Ovary (tissue), 9 donors: ENCODE measurements around the gene EPM2A. TPM values are rescaled to one million over a fixed set of nuclear protein-coding genes. Genes with fewer than 3 reads are reported as not detected.

ENCODE experiments used
- DNase-seq, 5 donors: peaks; one replicate each; pipeline ENCODE4 v3.0.0-alpha.2; 2019 to 2020
- H3K27ac ChIP-seq, 2 donors: fragments of 200-600 bp; one replicate each; pipeline versions ENCODE4 v1.5.1 to v1.8.0; 2019 to 2022
- H3K27me3 ChIP-seq: fragments of 200-600 bp; one replicate; pipeline ENCODE4 v1.8.0; 2022
- H3K36me3 ChIP-seq: fragments of 200-600 bp; sonication (generic); one replicate; pipeline ENCODE4 v1.5.1; 2019
- H3K4me1 ChIP-seq: one replicate; pipeline ENCODE4 v1.8.1; 2013; ENCODE audit warnings: mild to moderate bottlenecking, moderate library complexity; ENCODE audit not compliant: insufficient read depth
- H3K4me3 ChIP-seq: fragments of 200-600 bp; sonication (generic); one replicate; pipeline ENCODE4 v1.5.1; 2017
- H3K9me3 ChIP-seq, 2 donors: fragments of 200-600 bp in 1 of 2; sonication (generic) in 1 of 2; one replicate each; pipeline versions ENCODE4 v1.5.1 to v1.8.1; 2013 to 2019; ENCODE audit warnings: mild to moderate bottlenecking in 1 of 2, moderate library complexity in 1 of 2
- EP300 ChIP-seq: sonication (generic); formaldehyde crosslinking; IDR thresholded peaks from one replicate; pipeline ENCODE4 v1.6.1; 2017; ENCODE audit warnings: antibody characterized with exemption
- POLR2A ChIP-seq: fragments of 450-650 bp; IDR thresholded peaks from one replicate; pipeline ENCODE4 v1.6.1; 2017; ENCODE audit warnings: antibody characterized with exemption, mild to moderate bottlenecking, moderate library complexity
- WGBS, 3 donors: extraction: QIAGEN DNeasy Blood & Tissue Kit in 1 of 3; methylation state at CpG; one replicate each; pipeline versions ENCODE4 v1.1.5 to v1.1.7; 2013 to 2017; 5-methylcytosine and 5-hydroxymethylcytosine counted together
- intact Hi-C, 4 donors: fragments of 100-400 bp; cut with DNase I; formaldehyde crosslinking; loops; one replicate each; pipeline versions ENCODE4 v1.11.0 to v1.15.1; 2022 to 2023
- polyA plus RNA-seq, 2 donors: library from polyadenylated mRNA; stranded (reverse); fragments of 200-250 nt in 1 of 2; fragments of 350-450 nt in 1 of 2; fragmentation: Illumina TruSeq in 1 of 2; extraction: RNeasy Lipid Tissue Mini Kit (QIAGEN cat#74804) in 1 of 2; gene quantifications; one replicate each; pipeline ENCODE4 v1.2.3, GENCODE V29; 2013 to 2014
- total RNA-seq, 7 donors: library from RNA; depleted of rRNA in 2 of 7; stranded (reverse); fragments of >200 nt in 2 of 7; fragmentation: NEBNext Ultra II Directional in 3 of 7; extraction: Animal tissue kit (Norgen Biotek cat#: 25700) in 3 of 7; gene quantifications; one replicate each; pipeline versions ENCODE4 v1.1.0 to v1.2.4, GENCODE V29; 2016 to 2023
- TF ChIP-seq, protein P1 (sequence below), 3 donors: fragments of 450-650 bp in 2 of 3; fragments of 200-600 bp in 1 of 3; IDR thresholded peaks; one replicate each; pipeline versions ENCODE4 v1.5.1 to v1.8.0; 2016 to 2022; ENCODE audit warnings: antibody characterized with exemption in 3 of 3, mild to moderate bottlenecking in 1 of 3
- donor health status: DM: no; HTN: no; CAD: no; lungs with moderate emphysema.
- donor health status: DM: no; HTN: no; CAD: no.
- donor health status: Bipolar disorder and iron deficiency.
- donor health status: DM: yes; HTN: yes; CAD: no.
- donor health status: DM: no; HTN: no; CAD: no.
- donor health status: DM: yes; HTN: yes; CAD: no.

The EPM2A gene
- total and polyA plus RNA-seq, 9 donors, result 6.0 to 23.9 (median 17.5) TPM

GRCh38 chr6:145689529-145689928 is 45.8 kb downstream of the EPM2A start:
- Histone ChIP-seq H3K9me3 (no peaks in the 10 kb centered on the region), H3K4me3 (no peak overlapping the region), H3K36me3 (no peaks in the 10 kb centered on the region), H3K4me1 (no peaks in the 10 kb centered on the region), H3K27ac (no peak overlapping the region), H3K27me3 (no peaks in the 10 kb centered on the region)
- 92 to 95% (median 92%) methylated on average over 2 of the region's 2 CpGs for WGBS, 3 donors
- DNase-seq, result no peak
- TF ChIP-seq POLR2A, result no peak
- intact Hi-C loops, result no loop called here

- intact Hi-C loops, result no loop called here
These were observed 46.8 kb downstream of the EPM2A start for GRCh38 chr6:145688493-145688905.

GRCh38 chr6:145685932-145686331 is 49.4 kb downstream of the EPM2A start:
- Histone ChIP-seq H3K27me3 (no peaks in the 10 kb centered on the region), H3K4me3 (no peak overlapping the region), H3K36me3 (no peaks in the 10 kb centered on the region), H3K9me3 (no peaks in the 10 kb centered on the region), H3K4me1 (no peaks in the 10 kb centered on the region), H3K27ac (no peak overlapping the region)
- WGBS, 3 donors, result 39 to 59% (median 44%) methylated on average over 2 of the region's 2 CpGs
- TF ChIP-seq, protein P1, sequence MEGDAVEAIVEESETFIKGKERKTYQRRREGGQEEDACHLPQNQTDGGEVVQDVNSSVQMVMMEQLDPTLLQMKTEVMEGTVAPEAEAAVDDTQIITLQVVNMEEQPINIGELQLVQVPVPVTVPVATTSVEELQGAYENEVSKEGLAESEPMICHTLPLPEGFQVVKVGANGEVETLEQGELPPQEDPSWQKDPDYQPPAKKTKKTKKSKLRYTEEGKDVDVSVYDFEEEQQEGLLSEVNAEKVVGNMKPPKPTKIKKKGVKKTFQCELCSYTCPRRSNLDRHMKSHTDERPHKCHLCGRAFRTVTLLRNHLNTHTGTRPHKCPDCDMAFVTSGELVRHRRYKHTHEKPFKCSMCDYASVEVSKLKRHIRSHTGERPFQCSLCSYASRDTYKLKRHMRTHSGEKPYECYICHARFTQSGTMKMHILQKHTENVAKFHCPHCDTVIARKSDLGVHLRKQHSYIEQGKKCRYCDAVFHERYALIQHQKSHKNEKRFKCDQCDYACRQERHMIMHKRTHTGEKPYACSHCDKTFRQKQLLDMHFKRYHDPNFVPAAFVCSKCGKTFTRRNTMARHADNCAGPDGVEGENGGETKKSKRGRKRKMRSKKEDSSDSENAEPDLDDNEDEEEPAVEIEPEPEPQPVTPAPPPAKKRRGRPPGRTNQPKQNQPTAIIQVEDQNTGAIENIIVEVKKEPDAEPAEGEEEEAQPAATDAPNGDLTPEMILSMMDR (IDR thresholded peaks at IDR 0.05), result no peak
- TF ChIP-seq EP300, result no peak
- no peak for TF ChIP-seq POLR2A
- intact Hi-C loops, result no loop called here
- no peak for DNase-seq

More at GRCh38 chr6:145688493-145688905, 46.8 kb downstream of the EPM2A start:
- Histone ChIP-seq H3K4me1 (no peaks in the 10 kb centered on the region), H3K27ac (no peak overlapping the region), H3K36me3 (no peaks in the 10 kb centered on the region), H3K4me3 (no peak overlapping the region), H3K9me3 (no peaks in the 10 kb centered on the region), H3K27me3 (no peaks in the 10 kb centered on the region)
- WGBS, 3 donors, result 54 to 63% (median 61%) methylated on average over 1 of the region's 1 CpG
- no peak for DNase-seq
- no peak for TF ChIP-seq POLR2A
- no peak for TF ChIP-seq EP300
- TF ChIP-seq, protein P1 (IDR thresholded peaks at IDR 0.05), result no peak

DNA sequence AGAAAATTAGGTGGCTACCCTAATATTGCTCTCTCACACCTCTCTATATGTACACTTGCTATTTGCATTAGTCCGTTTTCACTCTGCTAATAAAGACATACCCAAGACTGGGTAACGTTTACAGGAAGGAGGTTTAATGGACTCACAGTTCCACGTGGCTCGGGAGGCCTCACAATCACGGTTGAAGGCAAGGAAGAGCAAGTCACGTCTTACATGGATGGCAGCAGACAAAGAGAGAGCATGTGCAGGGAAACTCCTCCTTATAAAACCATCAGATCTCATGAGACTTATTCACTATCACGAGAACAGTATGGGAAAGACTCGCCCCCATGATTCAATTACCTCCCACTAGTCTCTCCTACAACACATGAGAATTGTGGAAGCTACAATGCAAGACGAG is 53.4 kb downstream of the EPM2A start:
- WGBS, 3 donors, result 85 to 89% (median 86%) methylated on average over 9 of the region's 9 CpGs
- intact Hi-C loops, result no loop called here
- Histone ChIP-seq H3K4me1 (no peaks in the 10 kb centered on the region), H3K27me3 (no peaks in the 10 kb centered on the region), H3K4me3 (no peak overlapping the region), H3K36me3 (no peaks in the 10 kb centered on the region), H3K9me3 (no peaks in the 10 kb centered on the region), H3K27ac (no peak overlapping the region)
- no peak for TF ChIP-seq EP300
- no peak for TF ChIP-seq POLR2A
- TF ChIP-seq, protein P1 (IDR thresholded peaks at IDR 0.05), result no peak
- DNase-seq, result no peak

- H3K9me3 ChIP-seq, result no peaks in the 10 kb centered on the region
- H3K27me3 ChIP-seq, result no peaks in the 10 kb centered on the region
- no peaks in the 10 kb centered on the region for H3K4me1 ChIP-seq
- H3K27ac ChIP-seq, result no peak overlapping the region
- intact Hi-C loops, result no loop called here
- WGBS, 3 donors, result 76 to 87% (median 79%) methylated on average over 5 of the region's 5 CpGs
- DNase-seq, result no peak
- H3K36me3 ChIP-seq, result no peaks in the 10 kb centered on the region
- no peak overlapping the region for H3K4me3 ChIP-seq
- TF ChIP-seq EP300 (no peak), POLR2A (no peak)
- TF ChIP-seq, protein P1 (IDR thresholded peaks at IDR 0.05), result no peak
These were observed 61.8 kb downstream of the EPM2A start for GRCh38 chr6:145673504-145673903.
